Measurements from ENCODE around the gene ADGRL3. TPM values are rescaled to one million over a fixed set of nuclear protein-coding genes. Genes with fewer than 3 reads are reported as not detected.
"Not testable (repeated sequence)": the region's sequence is repeated elsewhere in the genome, so short reads cannot be mapped to it uniquely, and the experiment has no call there.

The ADGRL3 gene
- total RNA-seq, 1 donor from 2014 or later, result 45.9 TPM

DNA sequence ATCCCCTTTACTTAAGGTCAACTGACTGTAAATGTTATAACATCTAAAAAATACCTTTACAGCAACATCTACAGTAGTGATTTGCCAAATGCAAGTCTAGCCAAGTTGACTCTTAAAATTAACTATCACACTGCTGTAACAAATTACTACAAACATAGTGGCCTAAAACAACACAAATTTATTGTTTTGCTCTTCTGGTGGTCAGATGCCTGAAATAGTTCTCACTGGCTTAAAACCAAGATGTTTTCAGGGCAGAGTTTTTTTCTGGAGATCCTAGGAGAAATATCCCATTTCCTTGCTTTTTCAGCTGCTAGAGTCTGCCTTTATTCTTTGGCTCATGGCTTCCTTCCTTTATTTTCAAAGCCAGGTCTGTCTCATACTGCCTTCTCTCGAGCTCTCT lies 120.5 kb downstream of the ADGRL3 start:
- no peak for ATAC-seq
- intact Hi-C loops (cut with DNase I), result no loop called here
- no peak for DNase-seq (ENCODE audit: low spot score)

DNA sequence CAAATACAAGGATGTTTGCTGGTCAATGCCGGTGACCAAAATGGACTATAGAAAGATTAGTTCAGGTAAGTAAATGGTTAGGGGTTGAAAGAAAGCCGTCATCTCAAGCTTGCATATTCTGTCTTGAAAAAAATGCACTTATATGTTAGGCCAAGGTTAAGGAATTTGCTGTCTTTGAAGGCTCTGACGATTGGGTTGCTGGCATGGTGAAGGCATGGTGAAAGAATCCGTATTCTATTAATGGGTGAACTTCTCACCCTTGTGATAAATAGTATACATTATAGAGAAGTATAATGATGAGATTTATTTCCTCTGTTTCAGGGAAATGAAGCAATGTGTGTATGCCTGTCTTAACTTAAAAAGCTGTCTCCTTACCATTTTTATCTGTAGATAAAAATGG lies 132.6 kb downstream of the ADGRL3 start:
- DNase-seq (ENCODE audit: low spot score) (no peak), ATAC-seq (no peak)
- intact Hi-C loops (cut with DNase I), result no loop called here

GRCh38 chr4:61333490-61333889 lies 133.4 kb downstream of the ADGRL3 start:
- ATAC-seq (no peak), DNase-seq (ENCODE audit: low spot score) (no peak)
- intact Hi-C loops (cut with DNase I), result no loop called here

GRCh38 chr4:61335241-61335763 lies 135.2 kb downstream of the ADGRL3 start:
- no peak for DNase-seq (ENCODE audit: low spot score)
- intact Hi-C loops (cut with DNase I), result no loop called here
- ATAC-seq, result no peak

DNA sequence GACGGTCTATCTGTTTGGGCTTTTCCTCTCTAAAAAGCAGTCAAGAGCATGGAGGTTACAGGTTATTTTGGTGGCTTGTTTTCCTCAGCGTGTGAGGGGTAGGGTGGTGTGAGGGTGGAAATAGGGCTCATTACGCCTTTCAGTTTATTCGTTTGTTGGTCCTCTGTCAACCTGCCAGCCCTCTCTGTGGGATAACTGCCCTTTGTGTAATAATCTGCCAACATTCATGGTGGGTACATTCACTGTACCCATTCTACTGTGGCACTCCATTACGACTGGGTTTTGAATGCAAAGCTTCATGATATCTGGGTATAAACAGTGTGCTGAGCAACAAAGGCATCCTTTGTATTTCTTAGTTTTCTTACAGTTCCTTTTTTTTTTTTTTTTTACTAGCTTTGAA lies 136.4 kb downstream of the ADGRL3 start:
- peak; percentile 74 for ATAC-seq
- intact Hi-C loops (cut with DNase I), result no loop called here
- DNase-seq (ENCODE audit: low spot score), result no peak

DNA sequence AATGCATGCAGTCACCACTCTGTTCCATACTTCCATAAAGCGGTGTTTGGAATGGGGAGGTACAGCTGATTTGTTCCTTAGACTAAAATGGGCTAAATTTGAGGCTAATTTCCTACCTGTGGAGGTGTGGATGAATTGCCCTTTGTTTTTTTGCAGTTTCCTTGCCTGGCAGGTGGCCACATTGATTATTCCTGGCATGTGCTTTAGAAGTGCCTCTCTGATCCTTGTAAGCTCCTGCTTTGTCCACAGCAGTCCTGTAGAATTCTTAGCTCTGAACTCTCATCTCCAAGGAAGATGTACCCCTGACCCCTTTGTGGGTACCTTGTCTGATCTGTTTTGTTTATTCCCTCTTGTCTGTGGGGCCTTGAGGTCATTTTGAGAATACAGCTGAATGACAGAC lies 136.8 kb downstream of the ADGRL3 start:
- intact Hi-C loops (cut with DNase I), result no loop called here
- ATAC-seq, result peak; percentile 22
- DNase-seq (ENCODE audit: low spot score), result no peak

GRCh38 chr4:61342061-61342460 lies 141.9 kb downstream of the ADGRL3 start:
- no peak for ATAC-seq
- no peak for DNase-seq (ENCODE audit: low spot score)
- intact Hi-C loops (cut with DNase I), result no loop called here

- intact Hi-C loops (cut with DNase I), result no loop called here
- DNase-seq (ENCODE audit: low spot score), result no peak
- ATAC-seq, result no peak
These were observed 150.8 kb downstream of the ADGRL3 start for GRCh38 chr4:61350932-61351331.

GRCh38 chr4:61356696-61357095 lies 156.6 kb downstream of the ADGRL3 start:
- ATAC-seq, result no peak
- no peak for DNase-seq (ENCODE audit: low spot score)
- intact Hi-C loops (cut with DNase I), result no loop called here

DNA sequence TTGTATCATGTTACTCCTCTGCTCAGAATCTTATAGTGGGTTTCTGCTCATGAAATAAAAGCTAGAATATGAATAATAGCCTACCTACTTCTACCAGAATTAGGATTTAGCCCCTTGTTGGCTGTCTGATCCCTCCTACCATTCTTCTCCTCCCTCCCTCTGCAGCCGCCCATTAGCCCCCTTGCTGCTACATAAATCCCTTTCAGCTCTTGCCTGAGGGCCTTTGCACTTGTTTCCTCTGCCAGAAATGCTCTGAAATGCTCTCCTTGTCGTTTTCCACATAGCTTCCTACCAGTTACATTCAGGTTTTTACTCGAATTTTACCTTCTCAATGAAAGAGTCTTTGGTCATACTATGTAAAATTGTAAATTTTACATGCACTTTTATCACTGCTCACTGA lies 159.2 kb downstream of the ADGRL3 start:
- DNase-seq (ENCODE audit: low spot score) (no peak), ATAC-seq (no peak)
- intact Hi-C loops (cut with DNase I), result no loop called here

DNA sequence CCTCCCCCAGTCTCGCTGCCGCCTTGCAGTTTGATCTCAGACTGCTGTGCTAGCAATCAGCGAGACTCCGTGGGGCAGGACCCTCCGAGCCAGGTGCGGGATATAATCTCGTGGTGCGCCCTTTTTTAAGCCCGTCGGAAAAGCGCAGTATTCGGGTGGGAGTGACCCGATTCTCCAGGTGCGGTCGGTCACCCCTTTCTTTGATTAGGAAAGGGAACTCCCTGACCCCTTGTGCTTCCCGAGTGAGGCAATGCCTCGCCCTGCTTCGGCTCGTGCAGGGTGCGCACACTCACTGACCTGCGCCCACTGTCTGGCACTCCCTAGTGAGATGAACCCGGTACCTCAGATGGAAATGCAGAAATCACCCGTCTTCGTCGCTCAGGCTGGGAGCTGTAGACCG lies 172.7 kb downstream of the ADGRL3 start:
- ATAC-seq; intact Hi-C loops (cut with DNase I); DNase-seq (ENCODE audit: low spot score): not testable (repeated sequence)

- no peak for DNase-seq (ENCODE audit: low spot score)
- intact Hi-C loops (cut with DNase I), result no loop called here
- no peak for ATAC-seq
These were observed 173.8 kb downstream of the ADGRL3 start for GRCh38 chr4:61373901-61374440.

GRCh38 chr4:61374447-61374891 lies 174.3 kb downstream of the ADGRL3 start:
- intact Hi-C loops (cut with DNase I), result no loop called here
- ATAC-seq, result peak; percentile 49
- DNase-seq (ENCODE audit: low spot score), result no peak

DNA sequence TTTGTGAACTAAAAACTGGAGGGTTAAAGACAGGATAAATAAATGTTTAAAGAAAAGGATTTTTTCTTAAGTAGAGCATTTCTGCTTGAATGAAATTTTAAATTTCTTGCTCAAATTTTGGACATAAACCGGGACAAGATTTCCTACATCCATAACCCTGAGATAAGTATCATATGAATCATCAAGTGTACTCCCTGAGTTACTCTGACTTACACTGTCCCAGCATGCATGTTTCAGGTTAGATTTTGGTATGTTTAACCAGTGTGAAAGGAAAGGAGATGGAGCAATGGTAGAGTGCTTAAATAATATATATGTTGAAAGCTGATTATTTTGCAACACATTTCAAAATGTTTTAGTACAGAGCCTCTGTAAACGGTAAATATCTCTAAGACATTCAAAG lies 175.2 kb downstream of the ADGRL3 start:
- no peak for DNase-seq (ENCODE audit: low spot score)
- no peak for ATAC-seq
- intact Hi-C loops (cut with DNase I), result no loop called here

GRCh38 chr4:61376301-61376700 lies 176.2 kb downstream of the ADGRL3 start:
- intact Hi-C loops (cut with DNase I), result no loop called here
- no peak for ATAC-seq
- no peak for DNase-seq (ENCODE audit: low spot score)

GRCh38 chr4:61379406-61379805 lies 179.3 kb downstream of the ADGRL3 start:
- intact Hi-C loops (cut with DNase I), result no loop called here
- ATAC-seq, result no peak

GRCh38 chr4:61380865-61381264 lies 180.7 kb downstream of the ADGRL3 start:
- intact Hi-C loops (cut with DNase I), result no loop called here
- DNase-seq (ENCODE audit: low spot score) (no peak), ATAC-seq (no peak)

More at GRCh38 chr4:61379406-61379805, 179.3 kb downstream of the ADGRL3 start:
- no peak for DNase-seq (ENCODE audit: low spot score)

- ATAC-seq (no peak), DNase-seq (ENCODE audit: low spot score) (no peak)
- intact Hi-C loops (cut with DNase I), result no loop called here
These were observed 185.1 kb downstream of the ADGRL3 start for GRCh38 chr4:61385256-61385655.

DNA sequence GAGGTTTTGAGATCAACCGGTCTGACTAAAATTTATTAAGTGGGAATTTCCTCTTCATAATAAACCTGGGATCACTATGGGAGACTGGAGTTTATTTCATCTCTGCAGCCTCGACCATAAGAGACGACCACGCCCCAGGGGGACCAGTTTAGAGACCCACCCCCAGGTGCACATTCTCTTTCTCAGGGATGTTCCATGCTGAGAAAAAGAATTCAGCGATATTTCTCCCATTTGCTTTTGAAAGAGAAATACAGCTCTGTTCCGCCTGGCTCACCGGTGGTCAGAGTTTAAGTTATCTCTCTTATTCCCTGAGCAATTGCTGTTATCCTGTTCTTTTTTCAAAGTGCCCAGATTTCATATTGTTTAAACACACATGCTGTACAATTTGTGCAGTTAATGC lies 187.2 kb downstream of the ADGRL3 start:
- DNase-seq (ENCODE audit: low spot score); intact Hi-C loops (cut with DNase I); ATAC-seq: not testable (repeated sequence)

DNA sequence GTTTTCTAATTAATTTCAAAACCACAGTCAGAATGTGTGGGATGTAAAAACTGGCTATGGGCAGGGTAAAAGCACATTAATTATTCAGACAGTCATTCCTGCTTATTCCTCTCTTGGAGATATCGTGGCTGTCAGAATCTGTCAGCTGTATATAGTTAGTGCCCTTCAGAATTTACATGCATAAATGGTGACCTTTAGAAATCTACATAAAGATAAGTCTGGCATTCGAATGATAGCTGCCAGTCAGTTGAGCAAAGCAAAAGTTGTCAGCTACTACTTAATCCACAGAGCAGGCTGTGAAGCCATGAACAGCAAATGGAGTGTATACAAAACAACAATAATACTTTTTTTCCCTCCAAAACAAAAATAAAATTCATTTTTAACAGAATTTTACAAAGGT lies 189.5 kb downstream of the ADGRL3 start:
- ATAC-seq, result no peak
- DNase-seq (ENCODE audit: low spot score), result no peak
- intact Hi-C loops (cut with DNase I), result no loop called here

DNA sequence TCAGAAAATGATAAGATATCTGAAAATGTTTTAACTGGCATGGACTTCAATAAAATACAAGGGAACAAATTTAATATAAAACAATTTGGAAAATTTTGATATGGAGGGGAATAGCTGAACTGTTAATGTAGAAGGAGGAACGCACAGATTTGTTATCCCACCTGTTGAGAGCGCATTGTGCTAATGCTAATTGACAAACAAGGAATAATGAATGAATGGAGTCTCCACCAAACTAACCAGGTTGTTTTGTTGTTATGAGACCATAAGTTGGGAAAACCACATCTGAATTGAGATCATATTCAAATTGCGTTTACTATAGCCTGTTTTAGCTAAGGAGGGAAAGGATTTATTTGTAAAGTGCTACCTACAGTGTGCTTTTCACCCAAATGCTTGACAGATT lies 195.6 kb downstream of the ADGRL3 start:
- DNase-seq (ENCODE audit: low spot score) (no peak), ATAC-seq (no peak)
- intact Hi-C loops (cut with DNase I), result no loop called here
